NCI-H526 (cell line): ENCODE results near the gene SH3RF1.
"Not testable (repeated sequence)": the region's sequence is repeated elsewhere in the genome, so short reads cannot be mapped to it uniquely, and the experiment has no call there.

ENCODE experiments used
- DNase-seq, 2 experiments: peaks; one replicate each; lab custom pipeline; 2025; lab: John Stamatoyannopoulos, UW

The SH3RF1 gene

GRCh38 chr4:169225812-169226211 is 44.9 kb downstream of the SH3RF1 start:
- DNase-seq = no peak

- DNase-seq = no peak
Measured at GRCh38 chr4:169225058-169225751, 45.6 kb downstream of the SH3RF1 start.

- no peak for DNase-seq
Measured at GRCh38 chr4:169222761-169223160, 48.0 kb downstream of the SH3RF1 start.

- no peak for DNase-seq
Measured at GRCh38 chr4:169221662-169222061, 49.1 kb downstream of the SH3RF1 start.

- no peak for DNase-seq
Measured at GRCh38 chr4:169220854-169221411, 49.8 kb downstream of the SH3RF1 start.

- DNase-seq = no peak
Measured at GRCh38 chr4:169220447-169220846, 50.3 kb downstream of the SH3RF1 start.

- DNase-seq = no peak
Measured at GRCh38 chr4:169219440-169219839, 51.3 kb downstream of the SH3RF1 start.

GRCh38 chr4:169215656-169216055 is 55.1 kb downstream of the SH3RF1 start:
- no peak for DNase-seq

- no peak for DNase-seq
Measured at GRCh38 chr4:169212981-169213380, 57.8 kb downstream of the SH3RF1 start.

- peak; percentile 51 to 64 for DNase-seq
Measured at GRCh38 chr4:169210504-169211118, 60.1 kb downstream of the SH3RF1 start.

GRCh38 chr4:169209388-169209883 is 61.3 kb downstream of the SH3RF1 start:
- no peak for DNase-seq

- DNase-seq = no peak
Measured at GRCh38 chr4:169208516-169208915, 62.2 kb downstream of the SH3RF1 start.

GRCh38 chr4:169208090-169208455 is 62.7 kb downstream of the SH3RF1 start:
- no peak for DNase-seq

- DNase-seq = no peak
Measured at GRCh38 chr4:169207436-169208089, 63.2 kb downstream of the SH3RF1 start.

GRCh38 chr4:169205744-169206080 is 65.0 kb downstream of the SH3RF1 start:
- no peak for DNase-seq

- no peak for DNase-seq
Measured at GRCh38 chr4:169205075-169205743, 65.5 kb downstream of the SH3RF1 start.

GRCh38 chr4:169203891-169204290 is 66.9 kb downstream of the SH3RF1 start:
- DNase-seq = no peak

GRCh38 chr4:169203278-169203677 is 67.5 kb downstream of the SH3RF1 start:
- not testable (repeated sequence) for DNase-seq

- no peak for DNase-seq
Measured at GRCh38 chr4:169202878-169203277, 67.9 kb downstream of the SH3RF1 start.

- no peak for DNase-seq
Measured at GRCh38 chr4:169202145-169202699, 68.5 kb downstream of the SH3RF1 start.

GRCh38 chr4:169201222-169202144 is 69.3 kb downstream of the SH3RF1 start:
- peak; percentile 47 to 60 for DNase-seq
